MM.1S (cell line): ENCODE data around the gene MTSS2.

Experiments used
- DNase-seq: peaks from one replicate; pipeline ENCODE4 v3.0.0-alpha.2; 2015
- H2AFZ ChIP-seq: fragments of 300-600 bp; sonication (generic); 2 replicates; pipeline ENCODE4 v1.6.0; 2016; ENCODE audit warnings: antibody characterized with exemption, low read length
- H3F3A ChIP-seq: fragments of 300-600 bp; sonication (generic); 2 replicates; pipeline ENCODE4 v1.6.1; 2016; ENCODE audit warnings: mild to moderate bottlenecking, antibody characterized with exemption, low read length, moderate library complexity, mixed read lengths; ENCODE audit not compliant: insufficient read depth
- H3K27ac ChIP-seq: fragments of 300-600 bp; sonication (generic); 2 replicates; pipeline ENCODE4 v1.5.1; 2016; ENCODE audit warnings: mild to moderate bottlenecking, low read length
- H3K27me3 ChIP-seq: fragments of 300-600 bp; sonication (generic); replicated peaks from 2 replicates; pipeline ENCODE4 v1.6.0; 2016; ENCODE audit warnings: low read length; ENCODE audit not compliant: insufficient read depth
- H3K36me3 ChIP-seq: fragments of 300-600 bp; sonication (generic); replicated peaks from 2 replicates; pipeline ENCODE4 v1.6.1; 2016; ENCODE audit warnings: mild to moderate bottlenecking, low read length, mixed read lengths; ENCODE audit not compliant: insufficient read depth
- H3K4me1 ChIP-seq: fragments of 300-600 bp; sonication (generic); 2 replicates; pipeline ENCODE4 v1.6.1; 2016; ENCODE audit warnings: low read length, mixed read lengths
- H3K4me2 ChIP-seq: fragments of 300-600 bp; sonication (generic); 2 replicates; pipeline ENCODE4 v1.6.0; 2016; ENCODE audit warnings: low read depth, low read length
- H3K4me3 ChIP-seq: fragments of 300-600 bp; sonication (generic); 2 replicates; pipeline ENCODE4 v1.5.1; 2016; ENCODE audit warnings: low read length, mixed read lengths
- H3K79me2 ChIP-seq: fragments of 300-600 bp; sonication (generic); 2 replicates; pipeline ENCODE4 v1.6.1; 2016; ENCODE audit warnings: mixed run types, low read length, mixed read lengths
- H3K9ac ChIP-seq: fragments of 300-600 bp; sonication (generic); 2 replicates; pipeline ENCODE4 v1.6.1; 2016; ENCODE audit warnings: low read length, mixed read lengths
- H3K9me2 ChIP-seq: fragments of 300-600 bp; sonication (generic); replicated peaks from 2 replicates; pipeline ENCODE4 v1.6.1; 2016; ENCODE audit warnings: mild to moderate bottlenecking, low read length, mixed read lengths; ENCODE audit not compliant: insufficient read depth
- H3K9me3 ChIP-seq: fragments of 300-600 bp; sonication (generic); replicated peaks from 2 replicates; pipeline ENCODE4 v1.6.1; 2016; ENCODE audit warnings: mild to moderate bottlenecking, low read length, mixed read lengths; ENCODE audit not compliant: insufficient read depth
- H4K20me1 ChIP-seq: fragments of 300-600 bp; sonication (generic); 2 replicates; pipeline ENCODE4 v1.6.1; 2016; ENCODE audit warnings: mild to moderate bottlenecking, low read length, moderate library complexity, mixed read lengths; ENCODE audit not compliant: insufficient read depth
- CTCF ChIP-seq: fragments of 300-600 bp; sonication (generic); IDR thresholded peaks from 2 replicates; pipeline ENCODE4 v1.5.1; 2016; ENCODE audit warnings: antibody characterized with exemption, low read length, mixed read lengths
- EZH2 ChIP-seq: fragments of 300-600 bp; sonication (generic); optimal IDR thresholded peaks from 2 replicates; pipeline ENCODE3; 2017; ENCODE audit warnings: low read depth, mild to moderate bottlenecking, antibody characterized with exemption, low read length, mixed read lengths
- EZH2phosphoT487 ChIP-seq: fragments of 300-600 bp; sonication (generic); IDR thresholded peaks from 2 replicates; pipeline ENCODE4 v1.6.1; 2018; ENCODE audit warnings: antibody characterized with exemption, low read length

Gene MTSS2

DNA sequence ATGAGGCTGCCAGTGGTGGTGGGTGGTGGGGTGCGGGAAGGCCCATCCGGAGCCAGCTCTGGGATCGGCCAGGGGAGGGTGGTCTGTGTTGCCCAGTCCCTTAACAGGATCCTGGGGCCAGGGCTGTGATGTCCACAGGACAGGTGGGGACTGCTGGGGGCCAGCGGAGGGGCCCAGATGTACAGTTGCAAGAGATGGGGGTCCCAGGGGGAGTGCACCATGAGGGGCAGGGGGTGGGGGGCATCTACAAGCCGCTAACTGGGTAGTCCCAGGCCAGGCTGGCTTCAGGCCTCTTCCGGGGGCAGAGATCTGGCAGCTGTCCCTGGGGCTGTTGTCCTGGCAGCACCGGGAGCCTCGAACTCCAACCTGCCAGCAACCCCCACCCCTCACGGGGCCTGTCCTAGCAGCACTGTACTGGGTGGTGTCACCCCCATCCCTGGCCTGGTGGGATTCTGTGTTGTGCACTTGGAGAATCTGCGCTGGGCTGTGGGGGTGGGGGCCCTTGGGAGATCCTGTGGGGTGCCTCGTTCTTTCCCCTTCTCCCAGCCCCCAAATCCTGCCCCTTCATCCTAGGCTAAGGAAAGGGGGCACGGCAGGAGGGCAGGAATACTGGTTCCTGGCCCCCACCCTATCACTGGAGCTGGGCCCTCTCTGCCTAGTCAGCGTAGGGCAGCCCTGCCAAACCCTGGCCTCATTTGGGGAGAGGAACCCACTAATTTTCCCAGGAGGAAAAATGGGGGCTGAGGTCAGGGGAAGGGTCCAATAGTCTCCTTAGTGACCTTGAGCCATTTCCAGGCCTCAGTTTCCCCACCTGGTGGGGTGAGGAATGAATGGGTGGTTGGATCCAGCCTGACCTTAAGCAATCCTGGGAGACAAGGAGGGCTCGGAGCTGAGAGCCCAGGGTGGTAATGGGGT lies 1.4 kb downstream of the MTSS2 start:
- Histone ChIP-seq H3K4me3 (no peak overlapping the region), H3K4me2 (no peak overlapping the region), H3K79me2 (no peaks in the 10 kb centered on the region), H3K9me3 (no peaks in the 10 kb centered on the region), H3F3A (peaks cover 3% of the 10 kb centered on the region; the same call in 1 of the 2 replicates), H4K20me1 (no peaks in the 10 kb centered on the region), H3K36me3 (no peaks in the 10 kb centered on the region), H3K9me2 (no peaks in the 10 kb centered on the region), H3K27ac (no peak overlapping the region), H3K27me3 (no peaks in the 10 kb centered on the region; the same call in 1 of the 2 replicates), H3K9ac (no peak overlapping the region), H3K4me1 (no peaks in the 10 kb centered on the region), H2AFZ (no peak overlapping the region)
- no peak for DNase-seq
- no peak for TF ChIP-seq EZH2
- no peak for TF ChIP-seq EZH2phosphoT487
- no peak for TF ChIP-seq CTCF

GRCh38 chr16:70683146-70683944 lies 2.5 kb downstream of the MTSS2 start:
- Histone ChIP-seq H3K36me3 (no peaks in the 10 kb centered on the region), H3K9me3 (no peaks in the 10 kb centered on the region), H4K20me1 (no peaks in the 10 kb centered on the region), H3K27me3 (no peaks in the 10 kb centered on the region; the same call in 1 of the 2 replicates), H3K9ac (no peak overlapping the region), H2AFZ (no peak overlapping the region), H3K4me3 (no peak overlapping the region), H3K4me1 (no peaks in the 10 kb centered on the region), H3K4me2 (no peak overlapping the region), H3K9me2 (no peaks in the 10 kb centered on the region), H3K27ac (no peak overlapping the region), H3K79me2 (no peaks in the 10 kb centered on the region), H3F3A (peaks cover 3% of the 10 kb centered on the region; the same call in 1 of the 2 replicates)
- no peak for TF ChIP-seq EZH2phosphoT487
- no peak for TF ChIP-seq CTCF
- no peak for TF ChIP-seq EZH2
- DNase-seq: no peak

GRCh38 chr16:70682239-70683145 lies 3.4 kb downstream of the MTSS2 start:
- DNase-seq: no peak
- Histone ChIP-seq H3K4me2 (no peak overlapping the region), H3F3A (peaks cover 3% of the 10 kb centered on the region; the same call in 1 of the 2 replicates), H3K27me3 (no peaks in the 10 kb centered on the region; the same call in 1 of the 2 replicates), H3K4me1 (no peaks in the 10 kb centered on the region), H2AFZ (no peak overlapping the region), H3K9ac (no peak overlapping the region), H3K27ac (no peak overlapping the region), H3K79me2 (no peaks in the 10 kb centered on the region), H3K36me3 (no peaks in the 10 kb centered on the region), H3K9me2 (no peaks in the 10 kb centered on the region), H3K9me3 (no peaks in the 10 kb centered on the region), H3K4me3 (no peak overlapping the region), H4K20me1 (no peaks in the 10 kb centered on the region)
- TF ChIP-seq EZH2 (no peak), EZH2phosphoT487 (no peak), CTCF (no peak)
